Measurements from ENCODE around the gene SOCS1.

The SOCS1 gene

DNA sequence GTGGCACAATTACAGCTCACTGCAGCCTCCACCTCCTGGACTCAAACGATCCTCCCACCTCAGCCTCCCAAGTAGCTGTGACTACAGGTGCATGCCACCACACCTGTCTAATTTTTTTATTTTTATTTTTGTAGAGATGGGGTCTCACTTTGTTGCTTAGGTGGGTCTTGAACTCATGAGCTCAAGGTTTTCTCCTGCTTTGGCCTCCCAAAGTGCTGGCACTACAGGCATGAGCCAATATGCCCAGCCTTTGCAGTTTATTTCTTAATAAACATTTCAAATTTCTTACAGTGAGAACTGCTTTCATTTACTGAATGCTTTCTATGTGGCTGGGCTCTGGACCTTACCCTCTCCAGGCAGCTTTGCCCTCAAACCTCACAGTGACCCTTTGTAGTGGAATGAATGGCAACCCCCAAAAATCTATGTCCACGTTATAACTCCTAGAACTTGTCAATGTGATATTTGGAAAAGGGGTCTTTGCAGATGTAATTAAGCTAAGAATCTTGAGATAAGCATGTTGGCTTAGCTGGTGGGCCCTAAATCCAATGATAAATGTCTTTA, 14.7 kb upstream of the SOCS1 start:
- ChIA-PET POLR2A (no interaction called here), CTCF (interaction anchor here (0.9 kb wide), 1 partner anchor 27 kb away, joined by 3 read pairs; no protein-coding TSS in a partner anchor)
- TF ChIP-seq FOXM1 (IDR thresholded peaks at IDR 0.05; ENCODE audit: borderline replicate concordance) (no peak), FOXK2 (IDR thresholded peaks at IDR 0.05) (no peak), SP1 (IDR thresholded peaks at IDR 0.05) (no peak), FOXA1 (IDR thresholded peaks at IDR 0.05) (no peak), ARNT (IDR thresholded peaks at IDR 0.05) (no peak), TARDBP (IDR thresholded peaks at IDR 0.05) (no peak), HDGF (IDR thresholded peaks at IDR 0.05; ENCODE audit: borderline replicate concordance) (no peak), SUZ12 (IDR thresholded peaks at IDR 0.05) (no peak), LEF1 (IDR thresholded peaks at IDR 0.05; ENCODE audit: borderline replicate concordance) (no peak), ZNF384 (IDR thresholded peaks at IDR 0.05) (no peak), ELF4 (IDR thresholded peaks at IDR 0.05) (no peak), NFRKB (IDR thresholded peaks at IDR 0.05) (no peak), L3MBTL2 (conservative IDR thresholded peaks at IDR 0.05) (no peak), CTBP1 (IDR thresholded peaks at IDR 0.05; ENCODE audit: borderline replicate concordance) (no peak), BHLHE40 (IDR thresholded peaks at IDR 0.05; ENCODE audit: borderline replicate concordance) (no peak)
- TF ChIP-seq, protein P1, sequence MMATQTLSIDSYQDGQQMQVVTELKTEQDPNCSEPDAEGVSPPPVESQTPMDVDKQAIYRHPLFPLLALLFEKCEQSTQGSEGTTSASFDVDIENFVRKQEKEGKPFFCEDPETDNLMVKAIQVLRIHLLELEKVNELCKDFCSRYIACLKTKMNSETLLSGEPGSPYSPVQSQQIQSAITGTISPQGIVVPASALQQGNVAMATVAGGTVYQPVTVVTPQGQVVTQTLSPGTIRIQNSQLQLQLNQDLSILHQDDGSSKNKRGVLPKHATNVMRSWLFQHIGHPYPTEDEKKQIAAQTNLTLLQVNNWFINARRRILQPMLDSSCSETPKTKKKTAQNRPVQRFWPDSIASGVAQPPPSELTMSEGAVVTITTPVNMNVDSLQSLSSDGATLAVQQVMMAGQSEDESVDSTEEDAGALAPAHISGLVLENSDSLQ (IDR thresholded peaks at IDR 0.05): no peak
- DNase-seq (ENCODE audit: extremely low spot score): no peak

DNA sequence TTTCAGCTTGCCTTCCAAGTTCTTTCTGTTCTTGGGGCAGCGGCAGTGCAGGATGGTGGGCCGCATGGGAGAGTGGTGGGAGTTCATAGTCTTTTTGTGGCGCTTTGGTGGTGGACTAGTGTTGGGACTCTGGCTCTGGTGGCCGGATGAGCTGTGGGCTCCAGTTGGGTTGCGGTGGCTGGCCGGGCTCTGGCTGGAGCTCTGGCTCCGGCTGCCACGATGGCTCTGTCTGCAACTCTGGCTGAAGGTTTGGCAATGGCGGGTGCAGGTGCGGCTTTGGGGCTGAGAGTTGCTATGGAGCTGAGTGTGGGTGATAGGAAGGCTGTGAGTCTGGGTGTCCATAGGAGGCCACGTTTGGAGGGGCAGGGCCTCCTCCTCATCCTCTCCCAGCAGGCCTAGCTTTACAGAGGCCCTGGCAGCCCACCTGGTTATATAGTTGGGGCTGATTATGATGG, 12.9 kb upstream of the SOCS1 start, which contains the start of gene TNP2:
Gene TNP2 (minus strand): TSS at position 405 of the 455 bp plus-strand sequence. CDS start 63 bp downstream, at position 342.
- DNase-seq (ENCODE audit: extremely low spot score): no peak
- no peak for TF ChIP-seq TARDBP (IDR thresholded peaks at IDR 0.05)
- ChIA-PET CTCF (interaction anchor here (0.6 kb wide), 1 partner anchor 12 kb away, joined by 3 read pairs; no protein-coding TSS in a partner anchor), POLR2A (interaction anchor here (1.2 kb wide), 1 partner anchor 13 kb away, joined by 4 read pairs; the partner anchor contains the start of gene SOCS1)

DNA sequence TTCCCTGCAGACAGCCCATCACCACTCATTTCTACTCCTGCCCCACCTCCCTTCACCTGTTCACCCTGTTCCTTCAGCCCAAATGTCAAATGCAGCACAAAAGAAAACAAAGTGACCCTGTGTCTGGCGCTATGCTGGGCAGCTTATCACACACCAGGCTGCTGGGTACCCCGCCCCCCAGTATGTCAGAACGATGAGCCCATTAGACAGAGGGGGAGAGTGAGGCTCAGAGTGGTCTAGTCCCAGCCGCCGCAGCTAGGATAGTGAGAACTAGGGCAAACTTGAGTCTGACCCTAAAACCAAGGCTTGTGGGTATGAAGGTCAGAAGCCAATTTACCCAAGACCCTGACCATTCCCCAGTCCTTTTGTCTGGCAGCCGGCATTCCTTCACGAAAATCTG, 9.1 kb upstream of the SOCS1 start:
- CTCF ChIA-PET: no interaction called here
- DNase-seq (ENCODE audit: extremely low spot score): no peak

DNA sequence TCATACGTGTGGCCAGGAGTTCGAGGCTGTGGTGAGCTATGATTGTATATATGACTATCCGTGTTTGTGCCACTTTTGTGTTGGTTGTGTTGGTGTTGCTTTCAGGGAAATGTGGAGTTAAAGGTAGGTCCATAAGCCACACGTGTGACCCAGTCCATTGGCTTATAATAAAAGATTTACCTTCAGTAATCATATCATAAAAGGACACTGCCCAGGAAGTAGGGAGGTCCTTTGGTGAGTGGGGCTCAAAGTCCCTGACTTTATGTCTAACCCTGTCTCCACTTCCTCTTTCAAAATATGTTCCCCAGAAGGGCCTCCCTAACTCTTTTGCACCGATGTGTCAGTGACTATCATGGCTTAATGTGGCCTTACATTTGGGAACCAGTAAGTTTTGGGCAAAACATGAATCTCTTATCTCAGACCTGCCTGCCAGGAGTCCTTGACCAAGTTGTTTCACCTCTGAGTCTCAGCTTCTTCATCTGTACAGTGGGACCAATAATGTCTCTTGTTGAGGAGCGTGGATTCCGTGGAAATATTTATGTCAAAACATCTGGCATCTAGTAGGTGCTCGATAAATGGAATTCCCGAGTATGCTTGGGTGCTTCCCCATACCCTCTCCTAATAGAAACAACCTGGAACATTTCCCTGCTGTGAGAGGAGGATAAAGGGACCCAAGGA, 8.3 kb upstream of the SOCS1 start:
- TF ChIP-seq ELF4 (IDR thresholded peaks at IDR 0.05): no peak
- ChIA-PET CTCF (no interaction called here), POLR2A (no interaction called here)
- no peak for DNase-seq (ENCODE audit: extremely low spot score)

More for the DNA sequence above, 9.1 kb upstream of the SOCS1 start:
- POLR2A ChIA-PET: no interaction called here
- TF ChIP-seq ARNT (IDR thresholded peaks at IDR 0.05): no peak
- TF ChIP-seq CTBP1 (IDR thresholded peaks at IDR 0.05; ENCODE audit: borderline replicate concordance): no peak
- no peak for TF ChIP-seq NFRKB (IDR thresholded peaks at IDR 0.05)
- TF ChIP-seq ZNF384 (IDR thresholded peaks at IDR 0.05): no peak
- no peak for TF ChIP-seq SP1 (IDR thresholded peaks at IDR 0.05)
- TF ChIP-seq ELF4 (IDR thresholded peaks at IDR 0.05): no peak

DNA sequence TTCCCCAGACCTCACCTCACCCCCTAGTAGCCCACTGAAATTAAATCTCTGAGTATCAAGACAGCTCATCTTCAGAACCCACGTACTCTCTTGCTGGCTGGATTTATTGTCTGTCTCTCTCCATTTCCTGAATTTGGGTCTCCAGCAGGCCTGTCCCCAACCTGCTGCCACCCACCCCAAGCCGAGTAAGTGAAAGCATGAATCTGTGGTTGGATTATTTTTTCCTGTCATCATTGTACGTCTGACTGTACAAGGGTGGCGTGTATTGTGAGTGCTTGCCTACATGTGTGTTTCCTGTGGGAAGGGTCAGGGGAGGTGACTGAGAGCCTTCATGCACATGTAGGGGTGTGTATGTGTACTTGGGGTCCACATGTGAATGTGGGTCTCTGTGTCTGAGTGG, 7.7 kb upstream of the SOCS1 start:
- ChIA-PET CTCF (no interaction called here), POLR2A (no interaction called here)
- TF ChIP-seq ZNF384 (IDR thresholded peaks at IDR 0.05) (no peak), NFRKB (IDR thresholded peaks at IDR 0.05) (no peak), SUZ12 (IDR thresholded peaks at IDR 0.05) (no peak), HDGF (IDR thresholded peaks at IDR 0.05; ENCODE audit: borderline replicate concordance) (no peak), FOXK2 (IDR thresholded peaks at IDR 0.05) (no peak), FOXM1 (IDR thresholded peaks at IDR 0.05; ENCODE audit: borderline replicate concordance) (no peak), L3MBTL2 (conservative IDR thresholded peaks at IDR 0.05) (no peak), FOXA1 (IDR thresholded peaks at IDR 0.05) (no peak), ELF4 (IDR thresholded peaks at IDR 0.05) (no peak)

DNA sequence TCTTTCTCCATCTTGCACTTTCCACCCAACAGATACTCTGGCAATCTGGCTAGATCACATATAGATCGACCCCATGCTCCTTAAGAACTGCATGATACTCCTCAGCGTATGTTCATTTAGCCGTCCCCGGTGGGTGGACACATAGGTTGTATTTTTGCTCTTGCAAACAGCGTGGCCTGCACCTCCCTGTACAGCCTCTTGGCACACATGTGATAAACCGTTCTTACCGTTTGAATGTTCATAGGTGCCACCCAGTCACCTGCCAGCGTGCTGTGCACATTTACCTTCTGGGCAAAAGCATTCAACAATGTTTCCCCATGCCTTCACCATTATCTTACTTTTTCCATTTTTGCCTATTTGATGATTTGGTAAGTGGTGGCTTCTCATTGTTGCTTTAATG, 6.9 kb upstream of the SOCS1 start:
- ChIA-PET POLR2A (no interaction called here), CTCF (no interaction called here)
- TF ChIP-seq LEF1 (IDR thresholded peaks at IDR 0.05; ENCODE audit: borderline replicate concordance): no peak
- TF ChIP-seq FOXA1 (IDR thresholded peaks at IDR 0.05): no peak
- no peak for TF ChIP-seq FOXM1 (IDR thresholded peaks at IDR 0.05; ENCODE audit: borderline replicate concordance)
- TF ChIP-seq, protein P1 (IDR thresholded peaks at IDR 0.05): no peak
- no peak for TF ChIP-seq FOXK2 (IDR thresholded peaks at IDR 0.05)
- TF ChIP-seq TARDBP (IDR thresholded peaks at IDR 0.05): no peak
- no peak for TF ChIP-seq ELF4 (IDR thresholded peaks at IDR 0.05)
- no peak for TF ChIP-seq SP1 (IDR thresholded peaks at IDR 0.05)
- no peak for TF ChIP-seq HDGF (IDR thresholded peaks at IDR 0.05; ENCODE audit: borderline replicate concordance)
- TF ChIP-seq CTBP1 (IDR thresholded peaks at IDR 0.05; ENCODE audit: borderline replicate concordance): no peak

More for the DNA sequence above, 7.7 kb upstream of the SOCS1 start:
- no peak for DNase-seq (ENCODE audit: extremely low spot score)

DNA sequence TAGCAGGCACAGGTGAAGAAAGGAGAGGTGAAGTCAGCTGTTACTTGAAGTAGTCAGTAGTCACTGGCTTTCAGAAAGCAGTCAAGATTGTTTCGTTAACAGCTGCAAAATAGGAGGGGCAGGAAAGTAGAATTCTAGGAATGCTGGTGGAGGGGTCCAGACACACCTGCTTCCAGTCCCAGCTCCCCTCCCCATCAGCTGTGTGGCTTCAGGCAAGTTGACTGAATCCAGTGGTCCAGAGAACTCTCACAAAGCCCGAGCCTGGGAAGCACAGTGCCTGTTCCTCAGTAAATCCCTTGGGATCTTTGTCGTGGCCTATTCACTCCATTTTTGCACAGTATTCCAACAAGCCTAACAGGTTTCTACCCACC, 4.6 kb upstream of the SOCS1 start:
- no peak for TF ChIP-seq ELF4 (IDR thresholded peaks at IDR 0.05)
- TF ChIP-seq, protein P1 (IDR thresholded peaks at IDR 0.05): no peak
- TF ChIP-seq HDGF (IDR thresholded peaks at IDR 0.05; ENCODE audit: borderline replicate concordance): no peak
- TF ChIP-seq L3MBTL2 (conservative IDR thresholded peaks at IDR 0.05): no peak
- TF ChIP-seq SP1 (IDR thresholded peaks at IDR 0.05): no peak
- TF ChIP-seq LEF1 (IDR thresholded peaks at IDR 0.05; ENCODE audit: borderline replicate concordance): no peak
- no peak for TF ChIP-seq FOXK2 (IDR thresholded peaks at IDR 0.05)
- ChIA-PET CTCF (interaction anchor here (0.6 kb wide), 2 partner anchors 96 to 274 kb away, joined by 3 to 4 read pairs; no protein-coding TSS in a partner anchor), POLR2A (no interaction called here)
- no peak for DNase-seq (ENCODE audit: extremely low spot score)

More for the DNA sequence above, 6.9 kb upstream of the SOCS1 start:
- no peak for DNase-seq (ENCODE audit: extremely low spot score)

Measured in HEK293T (cell line).